IPS-NIHi7 (cell line): ENCODE measurements around the gene FBXL3.

Source experiments
- DNase-seq: peaks from one replicate; pipeline ENCODE4 v3.0.0; 2012; ENCODE audit warnings: mixed read lengths; ENCODE audit errors: extremely low spot score

The FBXL3 gene

GRCh38 chr13:77026861-77027621, at the start of gene FBXL3:
TSS of gene FBXL3 (minus strand) at chr13:77027159. CDS start at chr13:77021860, 5,299 bp downstream.
- DNase-seq = peak; percentile 94

- no peak for DNase-seq
Measured at GRCh38 chr13:77067519-77067918, 40.6 kb upstream of the FBXL3 start.

- DNase-seq = no peak
Measured at GRCh38 chr13:77065461-77066147, 38.6 kb upstream of the FBXL3 start.

- DNase-seq = no peak
Measured at GRCh38 chr13:77062097-77062496, 35.1 kb upstream of the FBXL3 start.

GRCh38 chr13:77061362-77061761, 34.4 kb upstream of the FBXL3 start:
- DNase-seq = no peak

GRCh38 chr13:77056886-77057285, 29.9 kb upstream of the FBXL3 start:
- DNase-seq = no peak

GRCh38 chr13:77056382-77056781, 29.4 kb upstream of the FBXL3 start:
- no peak for DNase-seq

GRCh38 chr13:77055158-77055557, 28.2 kb upstream of the FBXL3 start:
- DNase-seq = no peak

GRCh38 chr13:77053192-77053591, 26.2 kb upstream of the FBXL3 start:
- DNase-seq = no peak

- peak; percentile 64 for DNase-seq
Measured at GRCh38 chr13:77048681-77049080, 21.7 kb upstream of the FBXL3 start.

- no peak for DNase-seq
Measured at GRCh38 chr13:77047649-77048343, 20.8 kb upstream of the FBXL3 start.

GRCh38 chr13:77042566-77043177, 15.7 kb upstream of the FBXL3 start:
- no peak for DNase-seq

GRCh38 chr13:77040835-77041234, 13.9 kb upstream of the FBXL3 start:
- no peak for DNase-seq

- no peak for DNase-seq
Measured at GRCh38 chr13:77040076-77040475, 13.1 kb upstream of the FBXL3 start.

- DNase-seq = no peak
Measured at GRCh38 chr13:77038907-77039480, 12.0 kb upstream of the FBXL3 start.

GRCh38 chr13:77036279-77036678, 9.3 kb upstream of the FBXL3 start:
- DNase-seq = no peak

- DNase-seq = no peak
Measured at GRCh38 chr13:77034881-77035280, 7.9 kb upstream of the FBXL3 start.

GRCh38 chr13:77033717-77034302, 6.9 kb upstream of the FBXL3 start:
- DNase-seq = no peak

GRCh38 chr13:77031656-77032243, 4.8 kb upstream of the FBXL3 start:
- DNase-seq = no peak

GRCh38 chr13:77029436-77029835, 2.5 kb upstream of the FBXL3 start:
- no peak for DNase-seq

GRCh38 chr13:77028202-77028601, 1.2 kb upstream of the FBXL3 start:
- no peak for DNase-seq
